ENCODE data around the gene SLC35D2.
"Not testable (repeated sequence)": the region's sequence is repeated elsewhere in the genome, so short reads cannot be mapped to it uniquely, and the experiment has no call there.

Gene SLC35D2

DNA sequence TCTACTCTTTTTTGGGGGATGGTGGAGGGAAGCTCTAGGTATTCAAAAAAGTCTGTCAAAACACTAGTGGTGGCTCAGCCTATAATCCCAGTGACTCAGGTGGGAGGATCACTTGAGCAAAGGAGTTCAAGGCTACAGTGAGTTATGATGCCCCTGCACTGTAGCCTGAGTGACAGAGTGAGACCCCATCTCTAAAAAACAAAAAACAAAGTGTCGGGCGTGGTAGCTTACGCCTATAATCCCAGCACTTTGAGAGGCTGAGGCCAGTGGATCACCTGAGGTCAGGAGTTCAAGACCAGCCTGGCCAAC lies 15.8 kb upstream of the SLC35D2 start:
- no peak for DNase-seq

DNA sequence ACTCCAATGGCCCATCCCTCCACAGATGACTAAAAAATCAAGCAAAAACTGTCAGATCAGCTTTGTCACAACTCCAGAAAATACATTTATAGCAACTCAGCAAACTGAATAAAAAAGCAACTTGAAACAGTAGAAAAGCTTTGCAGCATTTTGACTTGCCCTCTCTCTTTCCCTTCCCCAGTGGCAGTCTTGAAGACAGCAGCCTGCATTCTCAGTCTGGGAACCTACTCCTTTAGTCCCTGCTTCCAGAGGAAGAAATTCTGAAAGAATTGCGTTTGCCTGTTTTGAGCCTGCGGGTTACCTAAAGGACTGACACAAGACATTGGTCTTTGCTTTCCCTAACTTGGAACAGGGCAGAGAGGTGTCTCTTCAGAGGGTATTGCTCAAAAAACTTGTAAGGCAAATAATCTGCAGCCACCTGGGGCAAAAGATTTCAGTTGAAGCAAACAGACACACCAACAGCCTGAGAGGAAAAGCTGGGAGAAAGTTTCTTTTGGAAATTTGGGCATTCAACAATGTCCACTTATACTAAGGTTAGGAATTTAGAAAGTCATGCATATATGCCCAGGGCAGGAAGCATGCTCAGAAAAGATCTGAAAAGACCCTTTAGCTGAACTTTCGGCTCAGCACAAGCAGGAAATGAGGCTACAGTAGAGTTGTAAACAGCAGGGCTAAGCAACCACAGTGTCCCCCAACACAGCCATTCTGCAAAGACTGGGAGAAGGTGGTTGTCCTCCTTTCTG lies 15.2 kb upstream of the SLC35D2 start:
- no peak for DNase-seq

DNA sequence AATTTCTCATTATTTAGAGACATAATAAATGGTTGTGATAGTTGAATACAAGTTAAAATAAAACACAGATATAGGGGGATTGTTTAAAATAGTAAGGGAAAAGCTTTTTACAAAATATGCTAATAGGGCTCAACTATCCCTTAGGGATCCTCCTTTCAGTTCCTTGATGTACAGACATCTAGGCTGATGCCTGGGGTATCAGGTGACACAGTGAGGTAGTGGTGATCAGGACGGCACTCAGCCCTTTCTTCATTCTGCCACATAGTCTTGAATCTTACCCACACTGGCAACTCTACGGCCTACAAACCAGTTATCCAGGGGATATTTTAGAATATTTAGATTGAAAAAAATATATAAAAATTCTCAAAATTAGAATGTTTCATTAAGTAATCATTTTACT lies 12.5 kb upstream of the SLC35D2 start:
- no peak for DNase-seq

DNA sequence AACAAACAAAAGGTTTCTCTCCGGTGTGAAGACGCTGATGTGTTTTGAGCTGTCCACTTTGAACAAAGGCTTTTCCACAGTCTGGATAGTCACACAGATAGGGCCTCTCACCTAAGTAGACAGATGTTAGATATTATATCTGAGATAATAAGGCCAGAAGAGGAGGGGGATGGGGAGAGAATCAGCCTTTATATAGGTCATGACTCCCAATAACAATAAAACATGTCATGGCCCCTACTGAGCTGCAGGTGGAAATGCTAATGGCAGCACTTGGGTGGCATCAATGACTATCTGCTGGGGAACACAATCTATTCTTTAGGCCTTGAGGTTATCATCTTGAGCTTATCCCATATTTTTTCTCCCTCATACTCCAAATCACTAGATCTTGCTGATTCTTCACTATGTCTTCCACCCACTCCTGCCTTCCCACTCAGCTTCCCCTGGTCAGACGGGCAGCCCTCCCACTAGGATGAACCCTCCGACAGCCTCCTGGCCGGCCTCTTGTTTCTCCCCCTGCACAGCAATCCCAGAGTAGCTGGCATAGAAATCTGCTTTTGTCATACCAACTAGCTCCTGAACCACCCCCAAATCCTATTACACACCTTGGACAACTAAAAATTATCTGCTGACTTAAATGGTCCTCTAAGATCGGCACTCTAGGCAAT lies 11.5 kb upstream of the SLC35D2 start:
- no peak for DNase-seq

DNA sequence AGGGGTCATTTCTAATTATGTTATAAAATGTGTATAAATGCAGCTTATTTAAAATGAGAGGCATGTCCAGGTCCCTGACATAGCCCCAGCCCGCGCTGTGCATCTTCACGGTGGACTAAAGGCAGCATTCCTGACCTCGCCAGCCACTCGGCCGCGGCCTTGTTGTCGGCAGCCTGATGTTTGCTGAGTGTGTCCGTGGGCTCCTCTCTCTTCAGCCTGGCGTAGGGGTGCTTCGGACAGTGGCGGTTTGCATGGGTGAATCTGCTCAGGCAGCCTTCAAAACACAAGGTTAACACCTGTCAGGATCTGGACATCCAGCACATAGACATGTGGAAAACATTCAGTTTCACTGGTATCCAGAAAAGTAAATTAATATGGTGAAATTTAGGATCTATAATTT lies 8.8 kb upstream of the SLC35D2 start:
- no peak for DNase-seq

DNA sequence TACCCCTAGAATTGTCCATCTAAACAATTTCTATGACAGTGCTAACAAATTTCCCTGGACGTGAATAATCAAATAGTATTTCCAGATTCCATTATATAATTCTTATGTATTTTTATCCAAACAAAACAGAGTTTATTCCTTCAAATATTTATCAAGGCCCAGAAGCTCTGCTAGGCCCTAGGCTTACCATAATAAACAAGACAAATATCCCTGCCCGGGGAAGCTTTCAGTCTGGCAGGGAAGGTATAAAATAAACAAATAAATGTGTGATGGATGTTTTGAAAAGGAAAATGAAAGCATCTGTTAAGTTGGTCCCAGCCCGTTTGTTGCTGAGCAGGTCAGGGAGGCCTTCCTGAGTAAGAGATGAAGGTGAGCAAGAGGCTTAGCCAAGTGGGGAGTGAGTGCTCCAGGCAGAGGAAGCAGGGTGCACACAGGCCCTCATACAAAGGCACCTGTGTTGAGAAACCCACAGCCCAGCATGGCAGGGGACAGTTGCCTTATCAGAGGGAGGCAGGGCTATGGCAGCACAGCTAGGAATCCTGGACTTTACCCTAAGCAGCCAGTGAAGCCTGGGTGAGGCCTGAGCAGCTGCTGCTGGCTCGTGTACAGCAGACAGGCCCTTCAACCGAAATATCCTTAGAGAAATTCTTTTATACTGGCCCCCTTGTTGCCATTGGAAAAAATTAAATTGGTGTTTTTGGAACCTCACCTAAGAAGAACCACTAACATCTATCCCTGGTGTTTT lies 7.7 kb upstream of the SLC35D2 start:
- DNase-seq: no peak

DNA sequence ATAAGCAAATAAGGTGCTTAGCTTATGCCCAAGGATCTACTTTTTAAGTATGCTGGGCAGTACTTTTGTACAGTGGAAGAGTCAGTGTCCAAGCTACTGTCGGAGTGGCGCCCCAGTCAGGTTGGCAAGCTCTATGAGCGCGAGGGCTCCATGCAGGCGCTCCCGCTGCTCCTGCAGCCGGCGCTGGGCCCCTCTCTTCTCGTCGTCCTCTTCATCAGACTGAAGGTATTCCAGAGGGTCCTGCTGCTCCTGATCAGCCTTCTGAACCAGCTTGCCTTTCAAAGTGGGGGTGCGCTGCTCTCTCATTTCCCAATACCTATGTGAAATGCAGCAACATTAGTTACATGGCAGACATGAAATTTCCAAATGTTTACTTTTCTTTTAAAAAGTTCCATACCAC lies 4.6 kb upstream of the SLC35D2 start:
- no peak for DNase-seq

DNA sequence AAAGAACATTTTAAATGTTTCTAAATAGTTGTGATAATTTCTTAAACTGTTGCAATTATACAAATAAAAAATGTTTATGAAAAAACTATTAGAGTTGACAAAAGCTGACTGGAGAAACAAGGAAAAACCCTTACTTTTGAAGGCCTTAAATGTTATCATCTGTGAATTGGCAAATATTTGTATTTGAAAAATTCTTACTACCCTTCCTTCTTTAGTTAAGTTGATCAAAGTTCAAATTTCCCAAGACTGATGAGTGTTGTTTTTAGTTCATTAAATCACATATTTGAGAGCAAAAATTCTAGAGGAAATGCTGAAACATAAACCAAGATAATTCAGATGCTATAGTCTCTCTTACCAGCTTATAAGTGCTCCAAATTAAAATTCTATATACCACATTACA lies 2.6 kb upstream of the SLC35D2 start:
- no peak for DNase-seq

DNA sequence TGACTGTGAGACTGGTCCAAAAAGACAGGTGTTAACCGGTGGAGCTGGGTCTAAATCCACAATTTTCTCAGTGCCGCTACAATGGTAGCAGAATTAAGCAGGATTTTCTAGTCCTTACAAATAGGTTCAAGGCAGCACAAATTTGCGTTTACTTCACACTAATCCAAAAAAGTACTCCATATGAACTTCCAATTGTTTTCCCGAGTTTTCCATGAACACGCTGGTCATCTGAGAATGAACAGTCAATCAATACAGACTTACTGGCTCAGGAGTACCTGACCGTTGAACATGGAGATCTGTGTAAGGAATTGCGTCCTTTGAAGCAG lies 709 bp downstream of the SLC35D2 start:
- DNase-seq: no peak

DNA sequence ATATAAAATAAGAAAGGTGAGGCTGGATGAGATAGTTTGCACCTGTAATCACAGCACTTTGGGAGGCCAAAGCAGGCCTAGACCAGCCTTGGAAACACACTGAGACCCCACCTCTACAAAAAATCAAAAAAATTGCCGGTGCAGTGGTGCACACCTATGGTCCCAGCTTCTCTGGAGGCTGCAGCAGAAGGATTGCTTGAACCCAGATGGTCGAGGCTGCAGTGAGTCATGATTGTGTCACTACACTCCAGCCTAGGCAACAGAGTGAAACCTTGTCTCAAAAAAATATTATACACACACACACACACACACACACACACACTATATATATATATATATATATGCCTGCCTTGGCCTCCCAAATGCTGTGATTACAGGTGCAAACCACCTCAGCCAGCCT lies 1.3 kb downstream of the SLC35D2 start:
- peak in 1 of 2 experiments; percentile 23 for DNase-seq

DNA sequence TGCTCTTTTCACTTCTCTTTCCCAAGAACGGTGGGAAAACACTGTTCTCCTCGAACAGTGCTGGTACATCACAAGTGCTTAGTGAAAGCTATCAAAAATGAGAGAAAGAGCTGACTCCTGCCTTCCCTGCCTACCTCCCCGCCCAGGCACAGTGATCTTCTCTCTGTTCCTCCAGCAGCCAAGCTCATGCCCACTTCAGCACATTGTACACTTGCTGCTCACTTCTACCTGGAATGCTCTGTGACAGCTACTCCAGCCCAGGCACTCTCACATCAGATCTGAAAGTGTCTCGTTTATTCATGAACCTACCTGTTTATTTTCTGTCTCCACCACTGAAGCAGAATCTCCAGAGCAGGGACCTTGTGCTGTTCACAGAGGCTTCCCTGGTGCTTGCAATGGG lies 1.8 kb downstream of the SLC35D2 start:
- DNase-seq: no peak

DNA sequence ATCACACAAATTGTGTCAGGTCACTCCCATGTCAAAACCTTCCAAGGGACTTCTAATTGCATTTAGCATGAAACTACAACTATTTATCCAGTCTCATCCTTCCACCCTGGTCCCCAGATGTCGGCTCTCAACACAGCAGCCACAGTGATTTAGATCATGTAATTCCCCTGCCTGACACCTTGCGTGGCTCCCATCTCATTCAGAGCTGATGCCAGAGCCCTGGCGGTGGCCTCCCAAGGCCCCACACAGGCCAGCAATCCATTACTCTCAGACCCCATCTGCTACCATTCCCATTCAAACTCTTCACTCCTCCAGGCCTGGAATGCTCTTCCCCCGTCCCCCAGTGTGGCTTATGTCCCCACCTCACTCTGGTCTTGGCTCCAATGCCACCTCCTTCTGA lies 2.4 kb downstream of the SLC35D2 start:
- DNase-seq: no peak

DNA sequence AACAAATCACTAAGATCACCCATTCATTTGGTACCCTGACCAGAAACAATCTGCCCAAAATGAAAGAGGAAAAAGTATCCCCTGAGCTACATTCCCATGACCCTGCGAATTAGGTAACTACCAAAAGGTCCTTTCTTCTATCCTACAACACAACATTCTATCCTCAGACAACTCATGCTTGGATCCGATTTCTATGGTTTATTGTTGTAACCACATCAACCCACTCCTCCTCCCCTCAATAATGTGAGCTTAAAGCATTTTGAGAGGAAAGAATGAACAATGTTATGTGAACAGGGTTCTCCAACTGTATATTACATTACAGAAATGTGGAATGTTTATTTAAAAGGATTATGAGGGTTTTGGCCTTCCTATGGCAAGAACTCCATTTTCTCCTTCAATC lies 4.0 kb downstream of the SLC35D2 start:
- no peak for DNase-seq

DNA sequence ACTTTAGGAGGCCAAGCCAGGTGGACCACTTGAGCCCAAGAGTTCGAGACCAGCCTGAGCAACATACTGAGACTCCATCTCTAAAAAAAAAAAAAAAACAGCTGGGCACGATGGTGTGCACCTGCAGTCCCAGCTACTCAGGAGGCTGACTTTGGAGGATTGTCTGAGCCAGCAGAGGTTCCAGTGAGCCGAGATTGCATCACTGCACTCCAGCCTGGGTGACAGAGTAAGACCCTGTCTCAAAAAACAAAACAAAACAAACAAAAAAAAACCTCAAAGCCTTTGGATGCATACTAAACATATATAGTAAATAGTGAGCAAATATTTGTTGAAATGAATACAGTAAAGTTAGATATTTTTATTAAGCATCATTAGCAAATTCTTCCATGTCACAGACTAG lies 5.3 kb downstream of the SLC35D2 start:
- no peak for DNase-seq

DNA sequence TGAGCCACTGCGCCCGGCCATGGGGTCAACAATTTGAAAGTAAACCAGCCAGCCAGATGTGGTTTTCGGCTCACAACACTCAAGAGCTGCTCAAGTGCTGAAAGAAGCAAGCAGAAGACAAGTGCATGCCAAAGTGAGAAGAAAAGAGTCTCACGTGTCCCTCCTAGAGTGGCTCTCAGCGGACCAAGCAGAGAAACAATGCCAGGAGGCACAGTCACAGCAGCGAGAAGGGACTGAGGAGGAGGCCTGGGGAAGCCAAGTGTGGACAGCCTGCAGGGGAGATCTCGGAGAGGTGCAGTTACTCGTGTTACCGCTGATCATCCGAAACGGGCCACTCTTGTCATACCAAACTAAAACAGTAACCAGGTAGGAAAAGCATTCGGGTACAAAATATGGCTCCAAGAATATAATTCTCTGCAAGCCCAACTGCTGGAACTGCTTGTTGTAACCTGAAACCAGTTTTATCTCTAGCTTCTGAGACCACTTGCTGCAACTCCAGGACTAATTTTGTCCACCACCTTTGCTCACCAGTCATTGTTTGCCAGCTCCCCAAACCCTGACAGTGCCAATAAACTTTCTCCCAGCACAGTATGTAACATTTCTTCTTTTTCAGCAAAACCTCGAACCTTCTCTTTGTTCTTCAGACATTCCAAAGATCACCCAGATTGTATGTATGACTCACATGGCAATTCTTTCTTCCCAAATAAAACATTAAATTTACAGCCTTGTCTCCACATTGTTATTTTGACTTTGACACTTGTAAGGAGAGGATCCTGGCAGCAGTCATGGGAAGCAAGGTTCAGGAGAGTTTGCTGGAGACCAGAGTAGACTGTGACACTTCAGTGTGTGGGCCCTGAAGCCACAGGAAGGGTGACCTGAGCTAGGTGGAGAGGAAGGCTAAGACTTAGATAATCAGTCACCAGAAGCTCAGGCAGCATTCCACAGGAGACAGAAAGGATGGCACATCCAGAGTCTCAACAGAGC lies 6.3 kb downstream of the SLC35D2 start:
- no peak for DNase-seq

DNA sequence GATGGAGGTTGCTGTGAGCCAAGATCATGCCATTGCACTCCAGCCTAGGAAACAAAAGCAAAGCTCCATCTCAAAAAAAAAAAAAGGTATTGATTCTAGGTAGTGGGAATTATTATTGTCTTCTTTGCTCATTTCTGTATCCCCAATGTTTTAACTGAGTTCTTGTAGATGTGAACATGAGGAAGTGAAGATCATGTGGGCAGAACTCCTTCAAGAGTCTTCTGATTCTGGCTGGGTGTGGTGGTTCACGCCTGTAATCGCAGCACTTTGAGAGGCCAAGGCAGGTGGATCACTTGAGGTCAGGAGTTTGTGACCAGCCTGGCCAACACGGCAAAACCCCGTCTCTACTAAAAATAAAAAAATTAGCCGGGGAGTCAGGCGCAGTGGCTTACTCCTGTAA lies 8.0 kb downstream of the SLC35D2 start:
- not testable (repeated sequence) for DNase-seq

DNA sequence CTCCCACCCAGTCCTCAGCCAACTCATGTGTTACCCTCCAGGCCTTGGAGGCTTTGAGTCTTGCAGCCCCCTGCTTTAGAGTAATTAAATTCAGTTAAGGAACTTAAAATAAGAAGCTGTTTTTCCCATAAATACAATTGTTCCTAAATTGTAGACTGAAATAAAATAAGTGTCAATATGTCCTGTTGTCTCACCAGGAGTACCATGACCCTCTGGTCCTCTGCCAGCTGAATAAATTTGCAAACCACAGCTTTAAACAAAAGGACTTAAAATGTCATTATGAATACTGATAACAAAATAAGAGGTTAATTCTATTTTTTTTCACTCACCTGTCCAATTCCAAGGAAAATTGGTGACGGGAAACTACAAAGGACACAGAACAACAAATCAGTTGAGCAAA lies 15.6 kb downstream of the SLC35D2 start:
- no peak for DNase-seq

DNA sequence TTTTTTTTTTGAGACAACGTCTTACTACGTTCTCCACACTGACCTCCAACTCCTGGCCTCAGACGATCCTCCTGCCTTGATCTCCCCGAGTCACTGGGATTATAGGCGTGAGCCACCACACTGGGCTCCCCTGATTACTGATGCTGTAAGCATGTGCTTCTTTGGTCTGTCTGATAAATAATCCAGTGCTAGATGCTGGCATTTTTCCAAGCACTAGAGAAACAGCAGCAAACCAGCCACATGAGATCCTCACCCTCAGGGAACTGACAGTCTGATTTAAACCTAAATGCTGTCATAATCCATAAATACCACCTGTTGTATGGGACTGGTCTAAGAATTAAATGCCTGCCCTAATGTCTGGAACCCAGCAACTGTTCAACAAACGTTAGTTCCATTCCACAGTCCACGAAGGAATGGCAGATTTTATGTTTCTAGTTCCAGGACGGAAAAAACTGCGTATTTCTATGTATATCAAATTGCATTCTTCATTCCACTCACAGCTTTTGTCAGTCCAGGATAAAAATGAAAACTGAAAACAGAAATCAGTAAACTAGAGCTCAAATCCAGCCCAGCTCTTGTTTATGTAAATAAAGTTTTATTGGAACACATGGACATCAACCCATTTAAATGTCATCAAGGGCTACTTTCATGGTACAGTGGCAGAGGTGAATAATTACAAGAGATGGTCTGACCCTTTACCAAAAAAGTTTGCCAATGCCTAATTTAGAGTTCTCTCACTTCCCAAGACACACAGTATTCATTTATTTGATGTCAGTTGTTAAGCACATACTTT lies 20.1 kb downstream of the SLC35D2 start:
- no peak for DNase-seq

DNA sequence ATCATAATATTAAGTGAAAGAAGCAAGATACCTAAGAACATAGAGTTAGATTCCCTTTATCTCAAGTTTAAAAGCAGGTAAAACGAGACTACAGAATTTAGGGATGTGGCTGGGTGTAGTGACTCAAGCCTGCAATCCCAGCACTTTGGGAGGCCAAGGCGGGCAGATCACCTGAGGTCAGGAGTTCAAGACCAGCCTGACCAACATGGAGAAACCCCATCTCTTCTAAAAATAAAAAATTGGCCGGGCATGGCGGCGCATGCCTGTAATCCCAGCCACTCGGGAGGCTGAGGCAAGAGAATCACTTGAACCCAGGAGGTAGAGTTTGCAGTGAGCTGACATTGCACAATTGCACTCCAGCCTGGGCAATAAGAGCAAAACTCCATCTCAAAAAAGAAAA lies 21.4 kb downstream of the SLC35D2 start:
- DNase-seq: not testable (repeated sequence)

DNA sequence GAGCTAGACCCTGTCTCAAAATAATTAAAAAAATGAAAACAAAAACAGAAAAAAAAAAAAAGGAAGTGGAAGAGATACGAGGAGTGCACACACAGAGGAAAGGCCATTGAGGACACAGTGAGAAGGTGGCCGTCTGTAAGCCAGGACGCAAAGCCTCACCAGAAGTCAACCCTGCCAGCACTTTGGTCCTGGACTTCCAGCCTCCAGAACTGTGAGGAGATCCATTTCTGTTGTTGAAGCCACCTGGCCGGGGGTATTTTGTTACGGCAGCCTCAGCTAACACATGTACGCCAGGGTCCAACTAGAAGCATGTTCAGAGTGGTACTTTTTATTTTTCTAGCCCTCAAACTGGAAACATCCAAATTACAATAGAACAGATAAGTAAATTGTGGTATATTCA lies 21.8 kb downstream of the SLC35D2 start:
- no peak for DNase-seq

DNA sequence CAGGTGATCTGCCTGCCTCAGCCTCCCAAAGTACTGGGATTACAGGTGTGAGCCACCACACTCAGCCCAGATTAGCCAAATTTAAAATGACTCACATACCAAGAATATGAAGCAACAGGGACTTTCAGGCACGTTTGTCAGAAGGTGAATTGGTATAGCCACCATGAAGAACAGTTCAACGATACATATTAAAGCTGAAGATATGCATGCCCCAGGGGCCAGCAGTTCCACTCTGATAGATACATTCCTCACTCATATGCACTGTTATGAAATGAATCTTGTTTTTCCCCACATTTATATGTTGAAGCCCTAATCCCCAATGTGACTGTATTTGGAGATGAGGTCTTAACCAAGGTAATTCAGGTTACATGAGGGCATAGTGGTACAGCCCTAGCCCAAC lies 22.5 kb downstream of the SLC35D2 start:
- no peak for DNase-seq

DNA sequence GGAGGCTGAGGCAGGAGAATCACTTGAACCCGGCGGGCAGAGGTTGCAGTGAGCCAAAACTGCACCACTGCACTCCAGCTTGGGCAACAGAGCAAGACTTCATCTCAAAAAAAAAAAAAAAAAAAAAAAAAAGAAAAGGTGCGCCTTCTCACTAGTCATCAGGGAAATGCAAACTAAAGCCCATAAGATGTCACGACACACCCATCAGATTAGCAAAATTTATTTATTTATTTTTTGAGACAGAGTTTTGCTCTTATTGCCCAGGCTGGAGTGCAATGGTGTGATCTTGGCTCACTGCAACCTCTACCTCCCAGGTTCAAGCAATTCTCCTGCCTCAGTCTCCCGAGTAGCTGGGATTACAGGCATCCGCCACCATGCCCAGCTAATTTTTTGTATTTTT lies 23.0 kb downstream of the SLC35D2 start:
- DNase-seq: not testable (repeated sequence)

Measured in SW 1271 (cell line).